Uterus (tissue), 2 donors: Measurements from ENCODE around the gene COG3.

Experiments
- POLR2A ChIP-seq, 2 donors: fragments of 450-650 bp; IDR thresholded peaks; one replicate each; pipeline ENCODE4 v1.6.1; 2016; ENCODE audit warnings: antibody characterized with exemption in 2 of 2, mild to moderate bottlenecking in 1 of 2, moderate library complexity in 1 of 2
- TF ChIP-seq, protein P1 (sequence below), 4 experiments: fragments of 200-600 bp in 2 of 4; fragments of 450-650 bp in 2 of 4; sonication (generic) in 2 of 4; IDR thresholded peaks; one replicate each; pipeline ENCODE4 v1.5.1; 2016 to 2019; ENCODE audit warnings: antibody characterized with exemption in 4 of 4, mild to moderate bottlenecking in 2 of 4, moderate library complexity in 1 of 4

DNA sequence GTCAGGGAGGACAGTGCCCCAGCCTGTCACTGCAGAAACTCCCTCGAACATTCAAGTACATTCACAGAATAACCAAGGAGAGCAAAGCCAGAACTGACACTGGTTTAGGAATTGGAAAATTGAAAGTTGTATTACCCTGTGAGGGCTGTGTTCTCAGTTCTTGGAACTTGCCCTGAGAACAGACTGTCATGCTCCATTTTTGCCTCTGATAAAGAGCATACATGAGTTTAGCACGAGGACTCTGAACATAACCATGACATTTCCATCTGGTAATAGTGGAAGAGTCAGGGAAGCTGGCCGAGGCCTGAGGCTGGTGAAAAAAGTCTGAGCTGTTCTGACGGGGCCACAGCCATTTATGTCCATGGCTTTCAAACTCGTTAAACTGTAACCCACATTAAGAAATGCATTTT lies 31.4 kb upstream of the COG3 start:
- TF ChIP-seq, protein P1, sequence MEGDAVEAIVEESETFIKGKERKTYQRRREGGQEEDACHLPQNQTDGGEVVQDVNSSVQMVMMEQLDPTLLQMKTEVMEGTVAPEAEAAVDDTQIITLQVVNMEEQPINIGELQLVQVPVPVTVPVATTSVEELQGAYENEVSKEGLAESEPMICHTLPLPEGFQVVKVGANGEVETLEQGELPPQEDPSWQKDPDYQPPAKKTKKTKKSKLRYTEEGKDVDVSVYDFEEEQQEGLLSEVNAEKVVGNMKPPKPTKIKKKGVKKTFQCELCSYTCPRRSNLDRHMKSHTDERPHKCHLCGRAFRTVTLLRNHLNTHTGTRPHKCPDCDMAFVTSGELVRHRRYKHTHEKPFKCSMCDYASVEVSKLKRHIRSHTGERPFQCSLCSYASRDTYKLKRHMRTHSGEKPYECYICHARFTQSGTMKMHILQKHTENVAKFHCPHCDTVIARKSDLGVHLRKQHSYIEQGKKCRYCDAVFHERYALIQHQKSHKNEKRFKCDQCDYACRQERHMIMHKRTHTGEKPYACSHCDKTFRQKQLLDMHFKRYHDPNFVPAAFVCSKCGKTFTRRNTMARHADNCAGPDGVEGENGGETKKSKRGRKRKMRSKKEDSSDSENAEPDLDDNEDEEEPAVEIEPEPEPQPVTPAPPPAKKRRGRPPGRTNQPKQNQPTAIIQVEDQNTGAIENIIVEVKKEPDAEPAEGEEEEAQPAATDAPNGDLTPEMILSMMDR (IDR thresholded peaks at IDR 0.05): no peak
- TF ChIP-seq POLR2A (IDR thresholded peaks at IDR 0.05): no peak
